Transverse colon (tissue), 4 donors: Measurements from ENCODE around the gene STXBP5. TPM values are rescaled to one million over a fixed set of nuclear protein-coding genes. Genes with fewer than 3 reads are reported as not detected.

Experiments
- DNase-seq: peaks from one replicate; pipeline ENCODE4 v3.0.0-alpha.2; 2019
- H3K27ac ChIP-seq, 4 donors: fragments of 200-600 bp; sonication (generic); 2 replicates each; pipeline ENCODE4 v1.5.1; 2016 to 2018; ENCODE audit warnings: inconsistent platforms in 4 of 4
- H3K27me3 ChIP-seq: fragments of 200-600 bp; sonication (generic); 2 replicates; pipeline ENCODE4 v1.5.1; 2017; ENCODE audit warnings: inconsistent platforms
- H3K36me3 ChIP-seq, 4 donors: fragments of 200-600 bp; sonication (generic); 2 replicates each; pipeline ENCODE4 v1.5.1; 2017 to 2019; ENCODE audit warnings: inconsistent platforms in 4 of 4
- H3K4me1 ChIP-seq, 4 donors: fragments of 200-600 bp; sonication (generic); 2 replicates each; pipeline ENCODE4 v1.5.1; 2017 to 2020; ENCODE audit warnings: inconsistent platforms in 4 of 4
- H3K4me3 ChIP-seq, 4 donors: fragments of 200-600 bp; sonication (generic); 1 replicate in 1 of 4; 2 replicates in 3 of 4; pipeline versions ENCODE4 v1.5.1 to v1.6.1; 2017 to 2019; ENCODE audit warnings: inconsistent platforms in 4 of 4
- H3K9me3 ChIP-seq, 2 donors: fragments of 200-600 bp; sonication (generic); 2 replicates each; pipeline ENCODE4 v1.5.1; 2017 to 2019; ENCODE audit warnings: inconsistent platforms in 2 of 2
- CTCF ChIP-seq, 5 experiments: fragments of 200-600 bp in 3 of 5; fragments of 450-650 bp in 2 of 5; sonication (generic) in 3 of 5; IDR thresholded peaks; 1 replicate in 2 of 5; 2 replicates in 3 of 5; pipeline ENCODE4 v1.5.1; 2016 to 2017; ENCODE audit warnings: antibody characterized with exemption in 5 of 5, inconsistent platforms in 3 of 5, mild to moderate bottlenecking in 2 of 5, moderate library complexity in 1 of 5
- EP300 ChIP-seq: sonication (generic); formaldehyde crosslinking; IDR thresholded peaks from one replicate; pipeline ENCODE4 v1.6.1; 2017; ENCODE audit warnings: antibody characterized with exemption, low read depth
- POLR2A ChIP-seq: fragments of 450-650 bp; IDR thresholded peaks from one replicate; pipeline ENCODE4 v1.6.1; 2016; ENCODE audit warnings: antibody characterized with exemption, mild to moderate bottlenecking, moderate library complexity
- POLR2AphosphoS5 ChIP-seq, 3 donors: sonication (generic); formaldehyde crosslinking; IDR thresholded peaks; one replicate each; pipeline ENCODE4 v1.6.1; 2016; ENCODE audit warnings: antibody characterized with exemption in 3 of 3
- WGBS, 2 donors: methylation state at CpG; one replicate each; pipeline ENCODE4 v1.1.5; 2018; ENCODE audit warnings: low coverage in 1 of 2; 5-methylcytosine and 5-hydroxymethylcytosine counted together
- in situ Hi-C, 4 donors: fragments of 200-750 bp; cut with MboI; loops; one replicate each; pipeline versions ENCODE4 v1.15.0 to v1.15.1; 2017; ENCODE audit warnings: low sequenced_read_pairs in 3 of 4, low pct_ligation_motif_present in 1 of 4, low pct_unique_long_range_greater_than_20kb in 1 of 4
- intact Hi-C: fragments of 100-400 bp; cut with DNase I; formaldehyde crosslinking; loops from one replicate; pipeline ENCODE4 v1.15.1; 2023; ENCODE audit warnings: low total_unique reads
- total RNA-seq, 4 donors: library from RNA; depleted of rRNA; stranded (reverse); fragments of >200 nt; gene quantifications; one replicate each; pipeline ENCODE4 v1.1.0, GENCODE V29; 2016

STXBP5 gene
- total RNA-seq, 4 donors from 2014 or later = 58.7 to 99.5 (median 85.0) TPM

- H3K4me3 ChIP-seq = no peak overlapping the region
- H3K27ac ChIP-seq = no peak overlapping the region
- H3K27me3 ChIP-seq = no peaks in the 10 kb centered on the region
- in situ Hi-C loops (no loop called here), intact Hi-C loops (no loop called here)
- TF ChIP-seq POLR2AphosphoS5 (IDR thresholded peaks at IDR 0.05) (no peak), POLR2A (no peak), EP300 (no peak), CTCF (IDR thresholded peaks at IDR 0.05) (no peak)
- WGBS, 2 donors = 58 to 73% methylated on average over 3 of the region's 3 CpGs
- H3K9me3 ChIP-seq = no peaks in the 10 kb centered on the region
- H3K4me1 ChIP-seq = no peaks in the 10 kb centered on the region
- no peak for DNase-seq
- H3K36me3 ChIP-seq = no peaks in the 10 kb centered on the region
Measured at GRCh38 chr6:147429794-147430193, 225.6 kb downstream of the STXBP5 start.

- no peaks in the 10 kb centered on the region for H3K4me1 ChIP-seq
Measured at GRCh38 chr6:147430811-147431210, 226.6 kb downstream of the STXBP5 start.

GRCh38 chr6:147434076-147434475, 229.9 kb downstream of the STXBP5 start:
- Histone ChIP-seq H3K4me3 (no peak overlapping the region), H3K27me3 (no peaks in the 10 kb centered on the region), H3K36me3 (no peaks in the 10 kb centered on the region), H3K9me3 (no peaks in the 10 kb centered on the region), H3K4me1 (no peaks in the 10 kb centered on the region), H3K27ac (no peak overlapping the region)
- 86 to 94% methylated on average over 3 to 4 of the region's 4 CpGs for WGBS, 2 donors
- intact Hi-C loops (no loop called here), in situ Hi-C loops (no loop called here)
- TF ChIP-seq POLR2A (no peak), CTCF (IDR thresholded peaks at IDR 0.05) (no peak), EP300 (no peak), POLR2AphosphoS5 (IDR thresholded peaks at IDR 0.05) (no peak)
- DNase-seq = no peak

More at GRCh38 chr6:147430811-147431210, 226.6 kb downstream of the STXBP5 start:
- intact Hi-C loops = no loop called here
- TF ChIP-seq EP300 (no peak), POLR2A (no peak), POLR2AphosphoS5 (IDR thresholded peaks at IDR 0.05) (no peak), CTCF (IDR thresholded peaks at IDR 0.05) (no peak)
- Histone ChIP-seq H3K27me3 (no peaks in the 10 kb centered on the region), H3K4me3 (no peak overlapping the region), H3K9me3 (no peaks in the 10 kb centered on the region), H3K27ac (no peak overlapping the region), H3K36me3 (no peaks in the 10 kb centered on the region)
- WGBS, 2 donors = 70 to 93% methylated on average over 2 of the region's 2 CpGs
- no peak for DNase-seq
- in situ Hi-C loops = no loop called here

- no peak for DNase-seq
- H3K27ac ChIP-seq = no peak overlapping the region
- no peaks in the 10 kb centered on the region for H3K9me3 ChIP-seq
- WGBS, 2 donors = 50 to 52% methylated on average over 3 to 4 of the region's 4 CpGs
- no peaks in the 10 kb centered on the region for H3K4me1 ChIP-seq
- H3K27me3 ChIP-seq = no peaks in the 10 kb centered on the region
- intact Hi-C loops (no loop called here), in situ Hi-C loops (no loop called here)
- no peak for TF ChIP-seq POLR2A
- no peak for TF ChIP-seq EP300
- TF ChIP-seq POLR2AphosphoS5 (IDR thresholded peaks at IDR 0.05) = no peak
- TF ChIP-seq CTCF (IDR thresholded peaks at IDR 0.05) = no peak
- no peak overlapping the region for H3K4me3 ChIP-seq
- no peaks in the 10 kb centered on the region for H3K36me3 ChIP-seq
Measured at GRCh38 chr6:147434516-147434915, 230.3 kb downstream of the STXBP5 start.
